Esophagus squamous epithelium (tissue), 5 donors: ENCODE results near the gene PRRT3. TPM values are rescaled to one million over a fixed set of nuclear protein-coding genes. Genes with fewer than 3 reads are reported as not detected.

Source experiments
- DNase-seq: peaks from one replicate; lab custom pipeline; 2025; lab: John Stamatoyannopoulos, UW
- H3K27ac ChIP-seq, 4 donors: fragments of 200-600 bp; sonication (generic); one replicate each; pipeline ENCODE4 v1.5.1; 2016 to 2019; ENCODE audit warnings: mild to moderate bottlenecking in 1 of 4
- H3K27me3 ChIP-seq, 4 donors: fragments of 200-600 bp; sonication (generic); 1 replicate in 3 of 4; 2 replicates in 1 of 4; pipeline versions ENCODE4 v1.5.1 to v1.6.0; 2017 to 2021; ENCODE audit warnings: antibody characterized with exemption in 1 of 4
- H3K36me3 ChIP-seq, 3 donors: fragments of 200-600 bp; sonication (generic); one replicate each; pipeline ENCODE4 v1.5.1; 2016 to 2019
- H3K4me1 ChIP-seq, 3 donors: fragments of 200-600 bp; sonication (generic); one replicate each; pipeline ENCODE4 v1.5.1; 2017 to 2019
- H3K4me3 ChIP-seq, 4 donors: fragments of 200-600 bp; sonication (generic); 1 replicate in 3 of 4; 2 replicates in 1 of 4; pipeline ENCODE4 v1.5.1; 2016 to 2019; ENCODE audit warnings: mild to moderate bottlenecking in 2 of 4, moderate library complexity in 1 of 4
- H3K9me3 ChIP-seq, 3 donors: fragments of 200-600 bp; sonication (generic); one replicate each; pipeline ENCODE4 v1.5.1; 2016 to 2019
- POLR2A ChIP-seq, 4 donors: fragments of 450-650 bp; IDR thresholded peaks; one replicate each; pipeline ENCODE4 v1.6.1; 2017; ENCODE audit warnings: antibody characterized with exemption in 4 of 4, mild to moderate bottlenecking in 4 of 4, moderate library complexity in 3 of 4
- WGBS, 2 donors: methylation state at CpG; one replicate each; pipeline ENCODE4 v1.1.5; 2018; 5-methylcytosine and 5-hydroxymethylcytosine counted together
- intact Hi-C: fragments of 100-400 bp; cut with DNase I; formaldehyde crosslinking; loops from one replicate; pipeline ENCODE4 v1.15.0; 2022
- total RNA-seq, 4 donors: library from RNA; depleted of rRNA; stranded (reverse); fragments of >200 nt; gene quantifications; one replicate each; pipeline ENCODE4 v1.1.0, GENCODE V29; 2016
- TF ChIP-seq, protein P1 (sequence below), 6 experiments: fragments of 450-650 bp in 4 of 6; fragments of 200-600 bp in 2 of 6; sonication (generic) in 2 of 6; IDR thresholded peaks; one replicate each; pipeline ENCODE4 v1.5.1; 2016 to 2019; ENCODE audit warnings: antibody characterized with exemption in 6 of 6, mild to moderate bottlenecking in 4 of 6, moderate library complexity in 4 of 6
- donor health status: DM: yes; HTN: yes; CAD: no.

Gene PRRT3
- total RNA-seq, 4 donors from 2014 or later, result 0.72 to 1.9 (median 1.0) TPM

GRCh38 chr3:9928158-9928557 is 24.1 kb downstream of the PRRT3 start:
- H3K36me3 ChIP-seq, result peaks cover 0 to 78% (median 0%) of the 10 kb centered on the region in 3 donors
- TF ChIP-seq POLR2A (IDR thresholded peaks at IDR 0.05), result no peak
- TF ChIP-seq, protein P1, sequence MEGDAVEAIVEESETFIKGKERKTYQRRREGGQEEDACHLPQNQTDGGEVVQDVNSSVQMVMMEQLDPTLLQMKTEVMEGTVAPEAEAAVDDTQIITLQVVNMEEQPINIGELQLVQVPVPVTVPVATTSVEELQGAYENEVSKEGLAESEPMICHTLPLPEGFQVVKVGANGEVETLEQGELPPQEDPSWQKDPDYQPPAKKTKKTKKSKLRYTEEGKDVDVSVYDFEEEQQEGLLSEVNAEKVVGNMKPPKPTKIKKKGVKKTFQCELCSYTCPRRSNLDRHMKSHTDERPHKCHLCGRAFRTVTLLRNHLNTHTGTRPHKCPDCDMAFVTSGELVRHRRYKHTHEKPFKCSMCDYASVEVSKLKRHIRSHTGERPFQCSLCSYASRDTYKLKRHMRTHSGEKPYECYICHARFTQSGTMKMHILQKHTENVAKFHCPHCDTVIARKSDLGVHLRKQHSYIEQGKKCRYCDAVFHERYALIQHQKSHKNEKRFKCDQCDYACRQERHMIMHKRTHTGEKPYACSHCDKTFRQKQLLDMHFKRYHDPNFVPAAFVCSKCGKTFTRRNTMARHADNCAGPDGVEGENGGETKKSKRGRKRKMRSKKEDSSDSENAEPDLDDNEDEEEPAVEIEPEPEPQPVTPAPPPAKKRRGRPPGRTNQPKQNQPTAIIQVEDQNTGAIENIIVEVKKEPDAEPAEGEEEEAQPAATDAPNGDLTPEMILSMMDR (IDR thresholded peaks at IDR 0.05), result no peak
- H3K4me3 ChIP-seq, result no peak overlapping the region
- WGBS, 2 donors, result 91 to 100% methylated on average over 5 of the region's 23 CpGs
- H3K27ac ChIP-seq, result no peak overlapping the region
- H3K4me1 ChIP-seq, result peaks cover 0 to 16% (median 8%) of the 10 kb centered on the region in 3 donors
- no peak for DNase-seq
- intact Hi-C loops, result no loop called here
- no peaks in the 10 kb centered on the region for H3K9me3 ChIP-seq
- no peaks in the 10 kb centered on the region for H3K27me3 ChIP-seq

- Histone ChIP-seq H3K27ac (peak overlapping the region in 3 of 4 donors; percentile 86 to 97 (median 94)), H3K9me3 (no peaks in the 10 kb centered on the region), H3K36me3 (peaks cover 0 to 32% (median 0%) of the 10 kb centered on the region in 3 donors), H3K4me3 (peak overlapping the region in 3 of 4 donors; percentile 59 to 79 (median 63)), H3K27me3 (no peaks in the 10 kb centered on the region), H3K4me1 (peaks cover 37 to 57% (median 46%) of the 10 kb centered on the region in 3 donors)
- no peak for DNase-seq
- intact Hi-C loops, result no loop called here
- 94 to 95% methylated on average over 7 of the region's 8 CpGs for WGBS, 2 donors
- TF ChIP-seq, protein P1 (IDR thresholded peaks at IDR 0.05), result no peak
- TF ChIP-seq POLR2A (IDR thresholded peaks at IDR 0.05), result no peak
Measured at GRCh38 chr3:9918261-9919038, 33.8 kb downstream of the PRRT3 start.

- peak overlapping the region; percentile 86 to 97 (median 94) for H3K27ac ChIP-seq
- TF ChIP-seq POLR2A (IDR thresholded peaks at IDR 0.05), result no peak
- TF ChIP-seq, protein P1 (IDR thresholded peaks at IDR 0.05), result no peak
- DNase-seq, result no peak
- H3K9me3 ChIP-seq, result no peaks in the 10 kb centered on the region
- H3K36me3 ChIP-seq, result peaks cover 0 to 27% (median 0%) of the 10 kb centered on the region in 3 donors
- no peaks in the 10 kb centered on the region for H3K27me3 ChIP-seq
- peak overlapping the region; percentile 50 to 79 (median 61) for H3K4me3 ChIP-seq
- WGBS, 2 donors, result 70% methylated on average over 7 of the region's 10 CpGs; no CpG with 5 or more reads in 1 of the 2 donors
- intact Hi-C loops, result no loop called here
- H3K4me1 ChIP-seq, result peaks cover 42 to 63% (median 47%) of the 10 kb centered on the region in 3 donors
Measured at GRCh38 chr3:9917820-9918219, 34.4 kb downstream of the PRRT3 start.

GRCh38 chr3:9916734-9917680 is 35.2 kb downstream of the PRRT3 start, which contains the start of gene IL17RC:
IL17RC (plus strand) TSS chr3:9917098; CDS start chr3:9917316, 218 bp downstream.
- no peaks in the 10 kb centered on the region for H3K27me3 ChIP-seq
- peaks cover 42 to 71% (median 47%) of the 10 kb centered on the region in 3 donors for H3K4me1 ChIP-seq
- intact Hi-C loops, result no loop called here

More at GRCh38 chr3:9916734-9917680, 35.2 kb downstream of the PRRT3 start, which contains the start of gene IL17RC:
- DNase-seq, result no peak
- Histone ChIP-seq H3K36me3 (peaks cover 0 to 32% (median 0%) of the 10 kb centered on the region in 3 donors), H3K9me3 (no peaks in the 10 kb centered on the region), H3K27ac (peak within 1 kb of the TSS; percentile 86 to 97 (median 94)), H3K4me3 (peak within 1 kb of the TSS; percentile 50 to 79 (median 61))
- TF ChIP-seq, protein P1 (IDR thresholded peaks at IDR 0.05), result no peak
- peak in 1 of 4 donors; percentile 73 for TF ChIP-seq POLR2A (IDR thresholded peaks at IDR 0.05)
- WGBS, 2 donors, result 7 to 15% methylated on average over 8 to 13 of the region's 19 CpGs
